AG20443 (cell line): ENCODE data around the gene CPNE2.
A peak's percentile ranks its signal among the peaks of the same experiment; 100 is the strongest.
"Not testable (repeated sequence)": the region's sequence is repeated elsewhere in the genome, so short reads cannot be mapped to it uniquely, and the experiment has no call there.

Experiments used
- DNase-seq: peaks from one replicate; pipeline ENCODE4 v3.0.0; 2012; ENCODE audit warnings: low spot score, mixed read lengths

CPNE2 gene

DNA sequence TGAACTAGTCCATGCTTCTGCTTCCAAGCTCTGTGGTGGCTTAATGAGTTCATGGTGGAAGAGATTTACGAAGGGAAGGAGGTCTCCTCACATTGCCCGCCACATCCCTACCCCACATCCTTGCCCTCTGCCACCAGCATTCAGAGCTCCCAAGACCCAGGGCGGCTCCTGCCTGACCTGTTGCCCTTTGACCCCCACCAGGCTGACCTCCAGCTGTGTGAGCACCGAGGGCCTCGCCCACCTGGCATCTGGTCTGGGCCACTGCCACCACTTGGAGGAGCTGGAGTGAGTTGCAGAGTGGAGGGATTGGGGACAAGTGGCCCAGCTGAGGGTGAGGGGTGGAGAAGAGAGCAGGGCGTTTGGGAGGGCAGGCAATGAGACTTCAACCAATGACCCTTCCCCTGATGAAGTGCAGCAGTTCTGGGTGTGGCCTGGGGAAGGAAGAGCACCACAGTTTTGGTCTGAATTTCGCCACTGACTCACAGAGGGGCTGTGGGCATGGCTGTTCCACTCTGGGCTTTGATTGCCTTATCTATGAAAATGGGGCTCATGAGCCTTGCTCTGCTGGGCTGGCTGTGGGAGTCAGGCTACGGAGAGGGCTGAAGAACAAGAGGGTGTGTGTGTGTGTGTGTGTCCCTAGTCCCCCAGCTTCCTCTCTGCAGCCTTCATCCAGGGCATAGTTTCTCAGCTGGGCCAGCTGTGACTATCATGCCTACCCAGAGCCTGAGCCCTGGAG lies 22.6 kb upstream of the CPNE2 start:
- no peak for DNase-seq

DNA sequence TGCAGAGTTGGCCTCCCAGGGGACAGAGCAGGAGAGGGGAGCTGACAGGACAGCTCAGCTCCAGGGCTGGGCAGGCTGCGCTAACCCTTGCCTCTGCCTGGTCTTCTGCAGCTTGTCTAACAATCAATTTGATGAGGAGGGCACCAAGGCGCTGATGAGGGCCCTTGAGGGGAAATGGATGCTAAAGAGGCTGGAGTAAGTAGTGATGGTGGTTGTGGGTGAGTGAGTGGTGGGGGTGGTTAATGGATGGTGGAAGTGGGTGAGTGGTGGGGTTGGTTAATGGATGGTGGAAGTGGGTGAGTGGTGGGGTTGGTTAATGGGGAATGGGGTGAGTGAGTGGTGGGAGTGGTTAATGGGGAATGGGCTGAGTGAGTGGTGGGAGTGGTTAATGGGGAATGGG lies 22.0 kb upstream of the CPNE2 start:
- no peak for DNase-seq

DNA sequence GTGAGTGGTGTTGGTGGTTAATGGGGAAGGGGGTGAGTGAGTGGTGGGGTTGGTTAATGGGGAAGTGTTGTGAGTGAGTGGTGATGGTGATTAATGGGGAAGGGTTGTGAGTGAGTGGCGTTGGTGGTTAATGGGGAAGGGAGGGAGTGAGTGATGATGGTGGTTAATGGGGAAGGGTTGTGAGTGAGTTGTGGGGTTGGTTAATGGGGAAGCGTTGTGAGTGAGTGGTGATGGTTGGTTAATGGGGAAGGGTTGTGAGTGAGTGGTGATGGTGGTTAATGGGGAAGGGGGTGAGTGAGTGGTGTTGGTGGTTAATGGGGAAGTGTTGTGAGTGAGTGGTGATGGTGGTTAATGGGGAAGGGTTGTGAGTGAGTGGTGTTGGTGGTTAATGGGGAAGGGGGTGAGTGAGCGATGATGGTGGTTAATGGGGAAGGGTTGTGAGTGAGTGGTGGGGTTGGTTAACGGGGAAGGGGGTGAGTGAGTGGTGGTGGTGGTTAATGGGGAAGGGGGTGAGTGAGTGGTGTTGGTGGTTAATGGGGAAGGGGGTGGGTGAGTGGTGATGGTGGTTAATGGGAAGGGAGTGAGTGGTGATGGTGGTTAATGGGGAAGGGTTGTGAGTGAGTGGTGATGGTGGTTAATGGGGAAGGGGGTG lies 21.2 kb upstream of the CPNE2 start:
- DNase-seq = not testable (repeated sequence)

DNA sequence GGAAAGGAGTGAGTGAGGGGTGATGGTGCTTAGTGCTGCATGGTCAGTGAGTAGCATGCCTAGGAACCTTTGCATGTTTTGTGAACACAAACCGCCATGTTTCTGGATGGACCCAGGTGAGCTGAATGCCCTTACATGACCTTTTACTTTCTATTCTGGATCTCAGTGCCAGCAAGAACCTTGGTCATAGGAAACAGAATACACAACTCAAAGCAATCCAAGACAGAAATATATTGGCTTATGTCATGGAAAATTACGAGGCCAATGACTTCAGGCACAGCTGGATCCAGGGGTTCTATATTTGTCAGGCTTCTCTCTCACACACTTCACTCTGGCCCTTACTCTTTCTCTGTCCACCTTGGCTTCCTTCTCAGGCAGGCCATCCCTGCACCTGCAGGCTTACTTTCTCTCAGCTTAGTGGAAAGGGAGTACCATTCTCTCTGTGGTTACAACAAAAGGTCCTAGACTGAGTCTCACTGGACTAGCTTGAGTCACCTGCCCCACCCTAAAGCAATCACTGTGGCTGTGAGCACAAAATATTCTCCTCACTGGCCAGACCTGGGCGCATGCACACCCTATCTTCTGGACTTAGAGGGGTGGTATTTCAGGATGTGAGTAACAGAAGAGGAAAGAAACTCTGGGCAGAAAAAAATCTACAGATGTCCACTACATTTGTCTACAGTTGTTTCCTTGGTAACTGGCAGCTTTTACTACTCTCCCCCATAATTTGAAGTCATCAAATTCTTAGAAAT lies 20.4 kb upstream of the CPNE2 start:
- peak; percentile 53 for DNase-seq

DNA sequence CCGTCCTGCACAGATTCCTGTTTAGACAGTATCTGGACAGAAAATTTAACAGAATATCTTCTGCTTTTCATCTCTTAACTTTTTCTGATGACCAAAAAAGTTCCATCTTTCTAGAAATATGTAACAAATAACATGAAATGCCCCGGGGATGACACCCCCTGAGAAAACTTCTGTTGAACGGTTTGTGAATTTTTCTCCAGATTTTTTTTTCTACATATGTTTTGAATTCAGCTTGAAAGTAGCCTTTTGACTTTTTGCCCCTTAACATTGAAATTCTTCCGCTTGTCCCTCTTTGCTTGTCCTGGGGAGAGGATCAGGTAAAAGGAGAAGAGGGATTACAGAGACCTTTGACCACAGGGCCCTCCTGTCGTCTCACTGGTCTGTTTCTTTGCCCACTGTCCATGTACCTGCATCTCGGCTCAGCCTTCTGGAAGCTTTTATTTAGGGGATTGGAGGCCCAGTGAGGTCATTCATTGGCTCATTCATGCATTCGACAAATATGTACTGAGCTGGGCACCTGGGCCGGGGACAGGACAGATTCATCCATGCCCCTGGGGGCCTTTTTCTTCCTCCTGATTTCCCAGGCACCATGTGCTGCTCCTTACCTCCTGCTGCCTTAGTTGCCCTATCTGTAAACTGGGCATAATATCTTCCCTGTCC lies 19.6 kb upstream of the CPNE2 start:
- DNase-seq = no peak

DNA sequence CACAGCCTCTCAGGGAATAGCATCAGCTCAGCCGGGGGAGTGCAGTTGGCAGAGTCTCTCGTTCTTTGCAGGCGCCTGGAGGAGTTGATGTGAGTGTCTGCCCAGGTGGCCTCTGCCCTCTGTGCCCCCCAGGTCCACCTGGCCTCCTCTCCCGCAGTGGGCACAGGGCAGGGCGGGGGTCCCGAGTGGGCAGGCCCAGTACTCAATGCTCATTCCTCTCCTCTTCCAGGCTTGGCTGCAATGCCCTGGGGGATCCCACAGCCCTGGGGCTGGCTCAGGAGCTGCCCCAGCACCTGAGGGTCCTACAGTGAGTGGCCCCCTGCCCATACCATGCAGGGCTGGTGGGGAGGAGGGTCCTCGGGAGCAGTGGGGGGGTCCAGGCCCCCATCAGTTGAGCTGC lies 14.7 kb upstream of the CPNE2 start:
- no peak for DNase-seq

DNA sequence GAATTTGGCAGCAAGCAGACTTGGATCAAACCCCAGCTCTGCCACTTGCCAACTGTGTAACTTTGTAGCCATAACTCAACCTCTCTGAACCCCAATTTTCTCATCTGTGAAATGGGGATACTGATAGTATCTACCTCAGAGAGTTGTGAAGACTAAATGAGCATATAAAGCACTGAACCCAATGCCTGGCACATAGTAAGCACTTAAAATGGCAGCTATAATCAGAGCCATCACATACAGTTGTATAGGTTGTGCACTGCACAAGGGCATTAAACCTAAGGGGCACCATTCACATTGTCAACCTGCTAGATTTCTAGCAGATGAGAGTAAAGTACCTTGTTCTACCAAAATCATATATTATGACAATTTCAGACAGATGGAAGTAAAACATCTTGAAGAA lies 10.6 kb upstream of the CPNE2 start:
- DNase-seq = no peak

DNA sequence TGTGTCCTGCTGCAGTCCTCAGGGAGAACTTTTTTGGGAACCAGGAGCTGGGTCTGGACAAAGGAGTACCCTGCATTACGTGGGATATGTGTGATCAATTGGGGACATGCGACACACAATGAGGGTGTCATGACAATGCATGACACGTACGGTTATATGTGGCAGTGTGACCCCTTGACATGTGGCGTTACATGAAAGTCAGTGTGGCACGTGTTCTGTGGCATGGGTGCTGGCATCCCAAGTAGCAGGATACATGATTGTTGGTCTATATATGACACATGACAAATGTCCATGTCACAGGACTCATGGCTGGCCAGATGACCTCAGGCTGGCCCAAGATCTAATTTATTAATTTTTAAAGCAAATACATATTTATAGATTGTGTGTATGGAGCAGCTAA lies 9.7 kb upstream of the CPNE2 start:
- DNase-seq = no peak

DNA sequence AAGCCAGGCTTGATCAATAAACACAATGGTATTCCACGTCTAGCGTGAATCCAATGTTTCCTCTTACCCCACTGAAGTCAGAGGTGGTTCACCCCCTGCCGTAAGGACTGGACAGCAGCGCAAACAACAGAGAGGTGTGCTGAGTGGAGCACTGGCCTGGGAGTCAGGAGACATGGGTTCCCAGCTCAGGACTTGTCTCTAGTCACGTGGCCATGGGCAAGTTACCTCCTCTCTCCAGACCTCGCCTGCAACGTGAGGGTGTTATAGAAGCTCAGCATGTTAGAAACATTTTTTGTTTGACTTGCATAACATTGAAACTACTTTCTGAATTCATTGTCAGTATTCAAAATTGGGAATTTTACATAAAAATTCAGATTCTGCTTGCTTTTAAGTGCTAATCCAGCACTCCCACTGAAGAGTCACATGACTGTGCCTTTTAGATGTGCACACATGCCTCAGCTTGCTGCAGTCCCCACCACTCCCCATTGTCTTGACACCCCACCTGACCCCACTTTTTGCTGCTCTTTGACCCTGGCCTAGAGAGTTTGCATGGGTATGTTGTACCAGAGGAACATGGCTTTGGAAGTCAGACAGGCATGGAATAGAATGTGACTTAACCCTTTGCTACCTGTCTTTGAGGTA lies 8.8 kb upstream of the CPNE2 start:
- DNase-seq = no peak

DNA sequence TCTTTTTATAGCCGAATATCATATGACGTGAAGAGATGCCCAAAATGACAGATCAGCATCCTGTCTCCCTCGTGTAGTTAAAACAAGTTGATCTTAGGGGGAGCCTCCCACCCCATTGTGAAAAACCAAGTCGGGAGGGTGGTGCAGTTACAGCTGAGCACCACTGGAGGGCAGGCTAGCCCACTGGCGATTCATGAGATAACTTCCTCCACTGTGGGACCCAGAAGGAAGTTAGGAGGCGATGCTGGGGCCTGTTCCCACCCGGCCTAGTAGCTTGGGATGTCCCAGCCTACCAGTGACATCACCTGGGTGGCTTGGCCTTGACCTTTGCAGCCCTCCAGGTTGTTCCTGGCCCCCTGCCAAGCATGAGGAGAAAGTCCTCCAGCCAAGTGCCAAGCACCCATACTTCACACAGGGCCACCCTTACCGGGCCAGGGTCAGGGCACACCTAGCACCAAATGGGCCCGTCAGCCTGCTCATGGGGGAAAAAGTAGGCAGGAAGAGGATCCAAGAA lies 8.1 kb upstream of the CPNE2 start:
- peak; percentile 90 for DNase-seq

DNA sequence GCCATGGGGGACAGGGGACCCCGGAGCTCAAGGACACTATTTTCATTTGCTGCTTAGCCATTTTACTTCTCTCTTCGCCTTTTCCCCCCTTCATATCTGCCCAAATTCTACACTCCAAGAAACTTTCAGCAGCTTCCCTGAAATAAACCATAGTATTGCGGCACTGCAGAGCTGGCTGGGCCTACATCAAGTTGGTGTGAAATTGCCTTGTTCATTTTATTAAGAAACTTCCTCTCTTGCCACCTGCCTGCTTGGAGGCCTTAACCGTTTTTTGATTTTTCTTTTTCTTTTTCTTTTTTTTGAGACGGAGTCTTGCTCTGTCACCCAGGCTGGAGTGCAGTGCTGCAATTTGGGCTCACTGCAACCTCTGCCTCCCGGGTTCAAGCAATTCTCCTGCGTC lies 7.4 kb upstream of the CPNE2 start:
- DNase-seq = no peak

DNA sequence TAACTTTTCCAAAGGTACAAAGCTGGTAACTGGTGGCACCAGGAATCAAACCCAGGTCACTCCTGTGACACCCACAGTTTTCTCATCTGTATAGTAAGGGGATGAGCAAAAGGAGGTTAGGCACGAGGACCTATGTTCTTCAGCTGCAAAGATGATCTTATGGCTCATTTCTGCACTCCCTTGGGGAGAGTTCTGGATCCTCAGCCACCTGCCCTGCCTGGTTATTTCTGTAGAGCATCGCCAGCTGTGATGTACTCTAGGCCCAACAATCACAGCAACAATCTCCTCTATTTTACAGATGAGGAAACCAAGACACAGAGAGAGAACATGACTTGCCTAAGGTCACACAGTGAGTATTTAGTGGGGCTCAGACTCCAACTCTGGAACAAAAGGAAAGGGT lies 5.4 kb upstream of the CPNE2 start:
- no peak for DNase-seq

DNA sequence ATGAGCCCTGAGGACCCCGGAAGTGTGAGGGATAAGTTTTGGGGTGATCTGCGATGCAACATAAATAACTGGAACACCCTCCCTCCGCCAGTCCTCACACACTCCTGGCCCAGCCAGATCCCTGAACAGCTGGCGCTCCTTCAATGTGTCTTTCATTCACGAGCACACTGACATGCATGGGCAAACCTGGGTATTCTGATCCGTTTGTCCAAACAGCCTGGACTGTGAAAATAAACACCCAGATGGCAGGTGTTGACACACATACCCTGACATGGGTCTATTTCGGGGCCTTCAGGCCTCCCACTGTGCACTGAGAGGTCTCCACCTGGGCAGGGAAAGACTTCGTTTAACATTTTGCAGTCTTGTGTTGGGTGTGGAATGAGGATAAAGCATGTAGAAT lies 3.0 kb upstream of the CPNE2 start:
- no peak for DNase-seq

DNA sequence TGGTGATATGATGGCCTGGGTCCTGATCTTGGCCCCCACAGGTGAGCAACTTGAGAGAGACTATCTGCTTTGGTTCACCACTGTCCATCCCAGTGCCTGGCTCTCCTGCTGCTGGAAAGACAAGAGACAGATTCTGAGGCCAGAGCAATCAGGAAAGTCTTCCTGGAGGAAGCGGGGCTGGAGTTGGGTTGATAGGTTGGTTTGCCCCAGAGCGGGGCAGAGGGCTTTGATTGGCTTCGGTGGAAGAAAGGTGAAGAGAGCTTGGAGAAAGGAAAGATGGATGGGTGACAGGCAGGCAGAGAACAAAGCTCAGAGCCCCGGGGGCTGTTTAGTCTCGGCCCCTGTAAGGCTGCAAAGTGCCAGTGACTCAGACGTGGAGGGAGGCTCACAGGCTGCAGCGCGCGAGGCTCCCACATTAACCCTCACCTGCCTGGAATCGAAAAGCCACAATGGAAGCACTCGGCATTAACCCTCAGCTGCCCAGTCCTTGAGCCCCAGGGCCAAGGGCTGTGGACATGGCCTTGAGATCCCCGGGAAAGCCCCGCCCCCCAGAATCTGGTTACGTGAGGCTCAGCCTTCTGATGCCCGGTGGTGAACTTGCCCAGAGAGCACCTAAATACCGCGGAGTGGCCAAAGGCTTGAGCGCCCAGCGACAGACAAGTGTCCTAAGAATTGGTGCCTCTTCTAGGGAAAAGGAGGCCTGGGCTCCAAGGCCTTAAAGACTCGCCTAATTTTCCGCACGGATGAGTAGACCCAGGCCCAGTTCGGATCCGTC lies 996 bp upstream of the CPNE2 start:
- DNase-seq = peak; percentile 65

DNA sequence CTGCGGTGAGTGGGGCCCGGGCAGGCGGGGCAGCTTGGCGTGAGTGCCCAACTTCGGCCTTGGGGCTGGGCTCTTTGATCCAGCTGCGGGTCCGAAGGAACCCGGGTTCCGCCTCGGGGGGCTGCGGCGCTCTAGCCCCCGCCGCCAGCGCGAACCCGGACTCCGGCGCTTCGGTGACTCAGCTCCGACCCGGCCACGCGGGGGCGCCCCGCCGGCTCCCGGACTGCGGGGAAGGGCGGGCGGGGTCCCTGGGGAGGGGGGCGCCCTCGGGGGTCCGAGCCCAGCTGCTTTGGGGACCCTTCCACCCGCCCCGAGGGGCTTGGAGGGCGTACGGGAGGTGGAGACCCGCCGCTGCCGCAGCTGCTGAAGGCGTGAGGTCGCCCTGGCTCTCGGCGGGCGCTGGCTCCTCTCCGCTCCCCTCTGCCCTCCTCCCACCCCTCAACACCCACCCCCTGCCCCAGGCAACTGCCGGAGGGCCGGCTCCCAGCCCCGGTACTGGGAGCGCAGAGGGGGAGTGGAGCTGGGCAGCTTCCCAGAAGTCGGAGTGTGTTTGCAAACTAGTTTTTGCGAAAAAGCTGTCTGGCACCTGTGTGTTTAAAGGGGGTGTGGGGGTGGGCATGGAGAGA lies 516 bp downstream of the CPNE2 start:
- DNase-seq = peak; percentile 78

DNA sequence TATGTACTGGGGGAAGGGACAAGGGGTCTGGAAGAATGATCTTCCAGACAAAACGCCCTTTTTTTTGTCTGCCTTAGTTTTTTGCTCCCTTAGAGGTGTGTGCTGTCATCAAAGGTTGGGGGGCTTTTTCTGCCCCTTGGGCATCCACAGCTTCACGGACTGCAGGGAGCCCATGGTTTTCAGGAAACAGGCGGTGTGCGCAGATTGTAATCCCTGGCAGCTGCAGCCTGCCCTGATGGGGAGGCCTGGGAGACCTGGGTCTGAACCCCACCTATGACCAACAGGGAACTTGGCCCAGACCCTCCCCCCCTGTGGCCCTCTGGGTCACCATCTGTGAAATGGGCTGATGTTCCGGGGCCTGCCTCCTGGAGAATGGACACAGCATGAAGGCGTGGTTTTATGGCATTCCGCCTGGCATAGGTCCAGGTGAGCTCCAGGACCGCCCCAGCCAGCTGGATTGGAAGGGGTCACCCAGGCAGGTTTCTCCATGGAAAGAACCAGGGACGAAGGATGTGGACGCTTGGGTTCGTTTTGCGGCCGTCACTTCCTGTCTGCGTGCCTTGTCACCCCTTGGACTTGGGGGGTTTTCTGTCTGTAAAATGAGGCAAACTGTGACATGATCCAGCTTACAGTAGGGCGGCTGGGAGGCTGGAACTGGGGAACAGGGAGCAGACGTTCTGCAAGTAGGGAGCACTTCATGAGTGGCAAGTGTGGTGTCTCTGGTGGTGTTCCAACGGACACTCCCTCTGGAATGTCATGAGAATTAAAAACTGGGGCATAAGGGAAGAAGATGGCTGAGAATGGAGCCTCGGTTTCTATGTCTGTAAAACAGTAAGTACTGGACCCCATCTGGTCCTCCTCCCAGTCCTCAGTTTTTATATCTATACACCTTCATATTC lies 1.5 kb downstream of the CPNE2 start:
- no peak for DNase-seq

DNA sequence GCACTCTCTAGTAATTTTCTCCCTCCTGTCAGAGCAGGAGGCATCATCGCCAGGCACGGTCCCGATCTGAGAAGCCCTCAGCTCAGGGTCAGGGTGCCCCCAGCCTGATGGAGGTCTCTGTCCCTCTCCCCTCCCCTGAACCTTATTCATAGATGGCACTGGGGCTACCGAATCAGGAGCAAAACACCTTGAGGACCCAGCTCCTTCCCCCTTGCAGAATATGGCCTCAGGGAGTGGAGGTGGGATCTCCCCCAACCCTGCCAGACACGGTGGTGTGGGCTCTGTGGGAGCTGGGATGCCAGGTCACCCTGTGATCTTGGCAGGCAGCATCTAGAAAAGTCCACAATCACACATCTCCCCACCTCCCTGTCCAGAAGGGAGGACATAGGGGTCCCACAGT lies 2.5 kb downstream of the CPNE2 start:
- no peak for DNase-seq

DNA sequence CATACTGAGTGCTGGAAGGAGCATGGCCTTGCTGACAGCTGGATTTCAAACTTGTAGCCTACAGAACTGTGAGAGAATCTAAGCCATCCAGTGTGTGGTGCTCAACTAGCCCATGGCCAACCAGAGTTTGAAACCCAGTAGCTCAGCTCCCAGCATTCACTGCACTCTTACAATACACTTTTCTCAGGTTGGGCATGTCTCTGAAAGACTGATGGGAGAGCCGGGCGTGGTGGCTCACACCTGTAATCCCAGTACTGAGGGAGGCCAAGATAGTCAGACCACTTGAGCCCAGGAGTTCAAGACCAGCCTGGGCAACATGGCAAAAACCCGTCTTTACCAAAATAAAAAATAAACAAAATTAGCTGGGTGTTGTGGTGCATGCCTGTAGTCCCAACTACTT lies 3.8 kb downstream of the CPNE2 start:
- DNase-seq = no peak

DNA sequence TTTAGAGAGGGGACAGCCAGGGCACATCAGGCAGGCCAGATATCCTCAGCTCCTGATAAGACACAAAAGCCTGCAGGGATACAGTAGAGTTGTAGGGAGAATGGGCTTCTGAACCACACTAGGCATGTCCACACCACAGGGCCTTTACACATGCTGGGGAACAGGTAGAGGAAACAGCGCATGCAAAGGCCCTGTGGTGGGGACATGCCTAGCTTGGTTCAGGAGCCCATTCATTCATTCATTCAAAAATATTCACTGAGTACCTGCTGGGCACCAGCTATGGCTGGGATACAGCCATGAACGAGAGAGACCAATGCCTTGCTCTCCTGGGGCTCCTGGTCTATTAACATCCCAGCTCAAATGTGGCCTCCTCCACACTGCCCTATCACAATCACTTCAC lies 4.4 kb downstream of the CPNE2 start:
- DNase-seq = no peak
